ENCODE measurements around the gene ROR2.
"Not testable (repeated sequence)": the region's sequence is repeated elsewhere in the genome, so short reads cannot be mapped to it uniquely, and the experiment has no call there.

Gene ROR2

DNA sequence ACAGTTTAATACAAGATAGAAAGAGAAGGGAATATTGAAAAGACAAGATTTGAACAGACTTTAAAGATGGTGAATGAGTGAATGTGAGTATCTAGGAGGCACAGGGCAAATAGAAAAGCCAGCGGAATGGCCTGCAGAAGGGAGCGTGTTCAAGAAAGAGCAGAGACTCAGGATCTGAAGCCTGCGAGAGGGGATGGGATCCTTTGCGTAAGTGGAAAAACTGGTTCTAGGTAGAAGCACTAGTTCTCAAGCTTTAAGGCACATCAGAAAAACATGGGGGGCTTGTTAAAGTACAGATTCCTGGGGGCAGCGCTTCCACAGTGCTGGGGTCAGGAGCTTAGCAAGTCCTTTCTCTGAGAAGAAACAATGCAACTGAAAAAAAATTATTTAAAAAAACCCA, 431.6 kb downstream of the ROR2 start:
- Mint-ChIP-seq H3K27me3 (peaks cover 53% of the 10 kb centered on the region), H3K4me3 (no peak overlapping the region), H3K4me1 (ENCODE audit: low read depth) (no peaks in the 10 kb centered on the region), H3K9me3 (peaks cover 5% of the 10 kb centered on the region), H3K27ac (no peak overlapping the region), H3K36me3 (ENCODE audit: low read depth) (no peaks in the 10 kb centered on the region)

DNA sequence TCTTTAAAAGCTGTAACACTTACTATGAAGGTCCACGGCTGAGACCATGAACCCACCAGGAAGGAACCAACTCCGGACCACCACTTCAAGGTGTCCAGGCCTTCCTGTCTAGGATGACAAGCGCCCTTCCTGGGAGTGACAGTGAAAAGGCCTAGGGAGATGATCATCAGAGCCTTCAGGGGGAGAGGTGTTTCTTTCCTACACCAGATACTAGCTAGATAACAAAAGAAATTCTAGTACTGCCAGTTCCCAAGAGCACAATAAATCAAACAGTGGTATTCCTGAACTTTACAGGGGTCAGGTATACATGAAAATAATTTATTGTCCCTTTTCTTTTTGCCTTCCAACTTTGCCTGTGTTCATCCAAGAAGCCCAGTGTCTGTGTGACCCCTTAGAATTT, 432.2 kb downstream of the ROR2 start:
- peaks cover 5% of the 10 kb centered on the region for H3K9me3 Mint-ChIP-seq
- no peak overlapping the region for H3K4me3 Mint-ChIP-seq
- peaks cover 53% of the 10 kb centered on the region for H3K27me3 Mint-ChIP-seq
- no peak overlapping the region for H3K27ac Mint-ChIP-seq
- H3K4me1 Mint-ChIP-seq (ENCODE audit: low read depth), result no peaks in the 10 kb centered on the region
- no peaks in the 10 kb centered on the region for H3K36me3 Mint-ChIP-seq (ENCODE audit: low read depth)

DNA sequence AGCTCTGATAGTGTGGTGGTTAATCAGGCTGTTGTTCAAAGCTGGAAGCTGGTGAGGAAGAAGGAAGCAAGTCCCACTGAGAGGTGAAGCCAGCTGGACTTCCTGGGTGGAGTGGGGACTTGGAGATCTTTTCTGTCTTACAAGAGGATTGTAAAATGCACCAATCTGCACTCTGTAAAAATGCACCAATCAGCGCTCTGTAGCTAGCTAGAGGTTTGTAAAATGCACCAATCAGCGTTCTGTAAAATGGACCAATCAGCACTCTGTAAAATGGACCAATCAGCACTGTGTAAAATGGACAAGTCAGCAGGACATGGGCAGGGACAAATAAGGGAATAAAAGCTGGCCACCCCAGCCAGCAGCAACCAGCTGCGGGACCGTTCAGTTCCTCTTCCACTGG, 432.7 kb downstream of the ROR2 start:
- H3K27me3 Mint-ChIP-seq, result peaks cover 51% of the 10 kb centered on the region
- not testable (repeated sequence) for H3K4me1 Mint-ChIP-seq (ENCODE audit: low read depth); H3K4me3 Mint-ChIP-seq; H3K9me3 Mint-ChIP-seq; H3K27ac Mint-ChIP-seq; H3K36me3 Mint-ChIP-seq (ENCODE audit: low read depth)

DNA sequence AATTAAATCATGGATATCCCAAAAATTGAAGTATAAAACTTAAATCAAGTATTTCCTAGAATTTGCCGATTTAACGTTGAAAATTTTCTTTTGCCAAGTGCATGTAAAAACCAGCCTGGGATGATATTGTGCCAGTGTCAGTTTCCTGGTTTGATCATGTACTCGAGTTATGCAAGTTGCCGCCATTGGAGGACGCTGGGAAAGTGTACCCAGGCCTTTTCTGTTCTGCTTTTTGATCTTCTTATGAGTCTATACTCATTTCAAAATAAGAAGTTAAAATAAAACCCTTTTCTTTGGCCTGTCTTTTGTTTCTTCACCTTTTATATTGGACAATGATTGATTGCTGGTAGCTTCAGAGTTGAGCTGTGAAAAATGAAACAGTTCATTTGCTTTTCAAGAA, 433.3 kb downstream of the ROR2 start:
- Mint-ChIP-seq H3K4me1 (ENCODE audit: low read depth) (no peaks in the 10 kb centered on the region), H3K9me3 (peaks cover 10% of the 10 kb centered on the region), H3K36me3 (ENCODE audit: low read depth) (no peaks in the 10 kb centered on the region), H3K27ac (no peak overlapping the region), H3K4me3 (no peak overlapping the region), H3K27me3 (peaks cover 45% of the 10 kb centered on the region)

DNA sequence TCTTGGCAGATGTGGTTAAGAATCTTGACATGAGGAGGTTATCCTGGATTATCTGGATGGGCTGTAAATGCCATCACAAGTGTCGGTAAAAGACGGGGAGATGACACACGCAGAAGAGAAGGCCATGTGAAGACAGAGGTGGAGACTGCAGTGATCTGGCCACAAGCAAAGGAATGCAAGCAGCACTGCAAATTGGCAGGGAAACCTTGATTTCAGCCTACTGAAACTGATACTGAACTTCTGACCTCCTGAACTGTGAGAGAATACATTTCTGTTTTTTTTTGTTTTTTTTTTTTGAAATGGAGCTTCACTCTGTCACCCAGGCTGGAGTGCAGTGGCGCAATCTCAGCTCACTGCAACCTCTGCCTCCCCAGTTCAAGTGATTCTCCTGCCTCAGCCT, 433.9 kb downstream of the ROR2 start:
- Mint-ChIP-seq H3K27ac (no peak overlapping the region), H3K27me3 (peaks cover 42% of the 10 kb centered on the region), H3K4me3 (no peak overlapping the region), H3K4me1 (ENCODE audit: low read depth) (no peaks in the 10 kb centered on the region), H3K36me3 (ENCODE audit: low read depth) (no peaks in the 10 kb centered on the region), H3K9me3 (peaks cover 14% of the 10 kb centered on the region)

DNA sequence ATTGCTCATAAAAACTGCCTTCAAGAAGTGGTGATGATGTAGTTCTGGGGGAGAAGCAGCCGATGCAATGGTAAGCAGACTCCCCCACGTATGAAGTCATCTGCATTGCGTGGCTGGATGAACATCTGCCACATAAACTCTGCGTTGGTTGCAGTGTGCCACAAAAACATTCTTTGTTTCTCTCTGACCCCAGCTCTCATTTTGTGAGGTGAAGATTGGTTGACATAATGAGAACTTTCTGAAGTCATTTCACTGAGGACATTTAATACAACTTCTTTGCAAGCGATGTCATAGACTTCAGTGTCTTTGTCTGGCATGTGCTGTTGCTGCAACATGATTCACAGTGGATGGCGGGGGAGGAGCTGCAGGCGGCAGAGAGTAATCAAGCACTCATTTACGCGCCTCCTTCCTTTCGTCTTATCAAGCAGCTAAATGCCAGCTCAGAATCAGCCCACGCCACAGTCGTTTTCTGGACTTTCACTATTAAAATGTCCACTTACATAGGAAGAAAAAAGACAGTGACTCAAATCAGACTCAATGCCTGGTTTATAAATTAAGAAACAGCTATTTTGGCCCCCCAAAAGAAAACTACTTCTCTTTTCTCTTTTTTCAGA, 434.8 kb downstream of the ROR2 start:
- Mint-ChIP-seq H3K27ac (no peak overlapping the region), H3K36me3 (ENCODE audit: low read depth) (no peaks in the 10 kb centered on the region), H3K27me3 (peaks cover 38% of the 10 kb centered on the region), H3K9me3 (peaks cover 10% of the 10 kb centered on the region), H3K4me3 (no peak overlapping the region), H3K4me1 (ENCODE audit: low read depth) (no peaks in the 10 kb centered on the region)

Data from stimulated activated naive CD8-positive, alpha-beta T cell treated with anti-CD3 and anti-CD28 coated beads, Interleukin-15, Interleukin-2, amounts not matched to agents 100 ng/mL and 50 ng/mL, for 24 hours (primary cell).